Ovary (tissue), 3 donors: ENCODE data around the gene WDR31.

Source experiments
- EP300 ChIP-seq: sonication (generic); formaldehyde crosslinking; IDR thresholded peaks from one replicate; pipeline ENCODE4 v1.6.1; 2017; ENCODE audit warnings: antibody characterized with exemption
- TF ChIP-seq, protein P1 (sequence below), 3 donors: fragments of 450-650 bp in 2 of 3; fragments of 200-600 bp in 1 of 3; IDR thresholded peaks; one replicate each; pipeline versions ENCODE4 v1.5.1 to v1.8.0; 2016 to 2022; ENCODE audit warnings: antibody characterized with exemption in 3 of 3, mild to moderate bottlenecking in 1 of 3
- donor health status: DM: no; HTN: no; CAD: no.

DNA sequence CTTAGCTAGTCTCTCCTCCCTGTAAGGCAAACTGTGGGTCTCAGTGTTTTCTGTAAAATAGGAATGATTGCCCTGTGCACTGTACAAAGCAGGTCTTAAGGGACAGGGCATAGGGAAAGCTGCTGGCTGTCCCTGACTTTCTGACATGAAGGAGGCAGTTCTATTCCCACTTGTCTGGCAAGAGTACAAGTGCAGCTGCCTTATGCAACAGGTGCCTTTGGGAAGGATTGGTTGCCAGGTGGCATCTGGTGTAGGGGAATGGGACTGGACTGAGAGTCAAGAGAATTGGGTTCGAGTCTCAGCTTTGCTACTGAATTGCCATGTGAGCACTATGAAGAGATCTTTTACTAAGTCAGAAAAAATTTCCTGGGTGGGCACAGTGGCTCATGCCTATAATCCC lies 19.3 kb upstream of the WDR31 start:
- TF ChIP-seq, protein P1, sequence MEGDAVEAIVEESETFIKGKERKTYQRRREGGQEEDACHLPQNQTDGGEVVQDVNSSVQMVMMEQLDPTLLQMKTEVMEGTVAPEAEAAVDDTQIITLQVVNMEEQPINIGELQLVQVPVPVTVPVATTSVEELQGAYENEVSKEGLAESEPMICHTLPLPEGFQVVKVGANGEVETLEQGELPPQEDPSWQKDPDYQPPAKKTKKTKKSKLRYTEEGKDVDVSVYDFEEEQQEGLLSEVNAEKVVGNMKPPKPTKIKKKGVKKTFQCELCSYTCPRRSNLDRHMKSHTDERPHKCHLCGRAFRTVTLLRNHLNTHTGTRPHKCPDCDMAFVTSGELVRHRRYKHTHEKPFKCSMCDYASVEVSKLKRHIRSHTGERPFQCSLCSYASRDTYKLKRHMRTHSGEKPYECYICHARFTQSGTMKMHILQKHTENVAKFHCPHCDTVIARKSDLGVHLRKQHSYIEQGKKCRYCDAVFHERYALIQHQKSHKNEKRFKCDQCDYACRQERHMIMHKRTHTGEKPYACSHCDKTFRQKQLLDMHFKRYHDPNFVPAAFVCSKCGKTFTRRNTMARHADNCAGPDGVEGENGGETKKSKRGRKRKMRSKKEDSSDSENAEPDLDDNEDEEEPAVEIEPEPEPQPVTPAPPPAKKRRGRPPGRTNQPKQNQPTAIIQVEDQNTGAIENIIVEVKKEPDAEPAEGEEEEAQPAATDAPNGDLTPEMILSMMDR (IDR thresholded peaks at IDR 0.05): no peak
- no peak for TF ChIP-seq EP300
